PC-3 (cell line): Measurements from ENCODE around the gene PIEZO1. TPM values are rescaled to one million over a fixed set of nuclear protein-coding genes. Genes with fewer than 3 reads are reported as not detected.

Source experiments
- ATAC-seq: fragments of 200-7000 bp; cut with Tn5 transposase; 2 replicates; pipeline ENCODE4 v1.9.1; 2020; ENCODE audit warnings: mild to moderate bottlenecking, moderate library complexity
- BruUV-seq: library from RNA; stranded (reverse); fragments of 400-500 nt; replicated peaks from 2 replicates; lab custom pipeline; 2021; lab: Mats Ljungman, UMichigan
- CTCF ChIA-PET: fragments of 300-600 bp; sonication (Branson Sonifier 250); formaldehyde crosslinking; loops from one replicate; lab custom pipeline; 2022; ENCODE audit warnings: antibody characterized with exemption; lab: Charles Lee
- POLR2A ChIA-PET: fragments of 300-600 bp; sonication (Branson Sonifier 250); formaldehyde crosslinking; loops from one replicate; lab custom pipeline; 2022; ENCODE audit warnings: antibody characterized with exemption; ENCODE audit not compliant: unreplicated experiment; lab: Charles Lee
- DNase-seq: peaks from one replicate; pipeline ENCODE4 v3.0.0-alpha.2; 2015
- H2AFZ ChIP-seq: fragments of 300-600 bp; sonication (generic); 2 replicates; pipeline ENCODE4 v1.6.0; 2016; ENCODE audit warnings: antibody characterized with exemption, low read length
- H3F3A ChIP-seq: fragments of 300-600 bp; sonication (generic); one replicate; pipeline ENCODE4 v1.6.0; 2017; ENCODE audit warnings: antibody characterized with exemption, low read length, control low read depth, mild to moderate bottlenecking; ENCODE audit not compliant: unreplicated experiment
- H3K27ac ChIP-seq: fragments of 300-600 bp; sonication (generic); 2 replicates; pipeline ENCODE4 v1.5.1; 2016; ENCODE audit warnings: mild to moderate bottlenecking, low read length
- H3K27me3 ChIP-seq: fragments of 300-600 bp; sonication (generic); 2 replicates; pipeline ENCODE4 v1.6.1; 2016; ENCODE audit warnings: low read length, mixed read lengths
- H3K36me3 ChIP-seq: fragments of 300-600 bp; sonication (generic); 2 replicates; pipeline ENCODE4 v1.6.1; 2016; ENCODE audit warnings: low read depth, mixed run types, low read length, mixed read lengths
- H3K4me1 ChIP-seq: fragments of 300-600 bp; sonication (generic); 2 replicates; pipeline ENCODE4 v1.5.1; 2016; ENCODE audit warnings: low read length; ENCODE audit not compliant: insufficient read depth
- H3K4me2 ChIP-seq: fragments of 300-600 bp; sonication (generic); 2 replicates; pipeline ENCODE4 v1.6.0; 2016; ENCODE audit warnings: low read length
- H3K4me3 ChIP-seq: fragments of 300-600 bp; sonication (generic); 2 replicates; pipeline ENCODE4 v1.5.1; 2016; ENCODE audit warnings: mild to moderate bottlenecking, low read length, mixed read lengths
- H3K79me2 ChIP-seq: fragments of 300-600 bp; sonication (generic); 2 replicates; pipeline ENCODE4 v1.6.1; 2017; ENCODE audit warnings: low read length, mixed read lengths
- H3K9ac ChIP-seq: fragments of 300-600 bp; sonication (generic); 2 replicates; pipeline ENCODE4 v1.6.0; 2016; ENCODE audit warnings: mild to moderate bottlenecking, low read length
- H3K9me2 ChIP-seq: fragments of 300-600 bp; sonication (generic); replicated peaks from 2 replicates; pipeline ENCODE4 v1.6.1; 2016; ENCODE audit warnings: mixed run types, low read length, mixed read lengths
- H3K9me3 ChIP-seq: fragments of 300-600 bp; sonication (generic); 2 replicates; pipeline ENCODE4 v1.6.1; 2016; ENCODE audit warnings: low read length, mixed read lengths
- H4K20me1 ChIP-seq: fragments of 300-600 bp; sonication (generic); 2 replicates; pipeline ENCODE4 v1.6.1; 2016; ENCODE audit warnings: low read length, mixed read lengths
- CTCF ChIP-seq: fragments of 300-600 bp; sonication (generic); conservative IDR thresholded peaks from 2 replicates; pipeline ENCODE4 v1.5.1; 2017; ENCODE audit warnings: antibody characterized with exemption, low read depth, mild to moderate bottlenecking, low read length
- EZH2 ChIP-seq: fragments of 300-600 bp; sonication (generic); IDR thresholded peaks from one replicate; pipeline ENCODE4 v1.6.1; 2017; ENCODE audit warnings: antibody characterized with exemption, mild to moderate bottlenecking, low read length; ENCODE audit not compliant: unreplicated experiment
- EZH2phosphoT487 ChIP-seq: fragments of 300-600 bp; sonication (generic); IDR thresholded peaks from 2 replicates; pipeline ENCODE4 v1.6.1; 2018; ENCODE audit warnings: mild to moderate bottlenecking, antibody characterized with exemption, low read length, borderline replicate concordance
- intact Hi-C: fragments of 100-400 bp; cut with micrococcal nuclease; formaldehyde crosslinking; loops from 2 replicates; pipeline ENCODE4 v1.9.0; 2023
- total RNA-seq: library from RNA; depleted of rRNA; stranded (reverse); fragments of >200 nt; gene quantifications from 2 replicates; pipeline ENCODE4 v1.2.3, GENCODE V29; 2014

Gene PIEZO1
- total RNA-seq, 1 experiment from 2014 or later: 180 TPM

DNA sequence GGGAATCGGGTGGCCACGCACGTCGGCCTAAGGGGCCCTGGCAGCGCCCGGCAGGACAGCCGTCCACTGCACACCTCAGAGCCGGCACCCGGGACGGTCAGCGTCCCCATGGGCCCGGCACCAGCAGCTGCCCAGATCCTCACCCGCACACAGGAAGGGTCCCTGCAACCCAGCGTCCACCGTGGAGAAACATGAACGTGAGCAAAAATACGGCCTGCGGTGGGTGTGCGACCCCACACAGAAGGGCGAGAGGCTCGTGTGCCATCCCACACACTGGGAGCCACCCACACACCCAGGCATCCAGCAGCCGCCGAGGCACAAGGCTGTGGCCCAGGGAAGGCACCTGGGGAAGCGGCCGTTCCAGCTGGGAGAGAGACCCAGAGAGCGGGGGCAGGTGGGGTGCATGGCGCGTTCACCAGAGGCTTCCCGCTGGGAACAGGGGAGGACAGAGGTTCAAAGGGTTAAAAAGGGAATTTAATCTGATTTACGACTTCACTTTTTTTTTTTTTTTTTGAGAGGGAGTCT, 6.4 kb downstream of the PIEZO1 start:
- H3K36me3 ChIP-seq: no peaks in the 10 kb centered on the region
- ChIA-PET POLR2A (no interaction called here), CTCF (no interaction called here)
- no TSS peak for BruUV-seq
- no peak for TF ChIP-seq CTCF
- no peak for TF ChIP-seq EZH2
- no peak for TF ChIP-seq EZH2phosphoT487
- no peaks in the 10 kb centered on the region for H3K9me2 ChIP-seq
- H3K79me2 ChIP-seq: peaks cover 100% of the 10 kb centered on the region
- no peak overlapping the region for H3K27ac ChIP-seq
- no peaks in the 10 kb centered on the region for H3F3A ChIP-seq
- H3K9ac ChIP-seq: no peak overlapping the region
- H3K4me2 ChIP-seq: no peak overlapping the region
- no peaks in the 10 kb centered on the region for H3K9me3 ChIP-seq
- no peak overlapping the region for H2AFZ ChIP-seq
- H3K4me3 ChIP-seq: no peak overlapping the region
- no peak for DNase-seq
- H4K20me1 ChIP-seq: peaks cover 22% of the 10 kb centered on the region; the same call in 1 of the 2 replicates
- no peaks in the 10 kb centered on the region for H3K27me3 ChIP-seq
- intact Hi-C loops: no loop called here
- ATAC-seq: no peak
- peaks cover 43% of the 10 kb centered on the region for H3K4me1 ChIP-seq

DNA sequence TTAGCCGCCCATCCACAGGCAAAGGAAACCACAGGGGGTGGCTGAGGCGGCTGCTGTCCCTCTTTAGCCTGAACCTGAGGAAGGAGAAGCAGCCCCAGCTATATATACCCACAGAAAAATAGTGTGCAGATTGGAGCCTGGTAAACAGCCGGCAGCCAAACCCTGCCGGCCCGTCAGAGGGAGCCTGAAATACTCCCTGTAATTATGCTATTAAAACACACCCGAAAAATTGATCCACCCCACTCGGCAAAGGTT, 6.8 kb downstream of the PIEZO1 start:
- H4K20me1 ChIP-seq: peaks cover 22% of the 10 kb centered on the region; the same call in 1 of the 2 replicates
- CTCF ChIA-PET: no interaction called here

More for the DNA sequence above, 6.8 kb downstream of the PIEZO1 start:
- no peaks in the 10 kb centered on the region for H3K9me3 ChIP-seq
- no peaks in the 10 kb centered on the region for H3K36me3 ChIP-seq
- H3K9ac ChIP-seq: no peak overlapping the region
- peaks cover 40% of the 10 kb centered on the region for H3K4me1 ChIP-seq
- no TSS peak for BruUV-seq
- no peaks in the 10 kb centered on the region for H3K27me3 ChIP-seq
- POLR2A ChIA-PET: no interaction called here
- no peak overlapping the region for H3K27ac ChIP-seq
- H3K9me2 ChIP-seq: no peaks in the 10 kb centered on the region
- no peak overlapping the region for H3K4me3 ChIP-seq
- no peak overlapping the region for H2AFZ ChIP-seq
- peaks cover 100% of the 10 kb centered on the region for H3K79me2 ChIP-seq
- no peak for ATAC-seq
- intact Hi-C loops: no loop called here
- H3F3A ChIP-seq: no peaks in the 10 kb centered on the region
- TF ChIP-seq EZH2 (no peak), CTCF (no peak), EZH2phosphoT487 (no peak)
- no peak for DNase-seq
- H3K4me2 ChIP-seq: no peak overlapping the region
